A549 treated with dexamethasone at 1 μM for 4 hours (cell line): ENCODE data around the gene GTF3C4. TPM values are rescaled to one million over a fixed set of nuclear protein-coding genes. Genes with fewer than 3 reads are reported as not detected.

ENCODE experiments used
- total RNA-seq: library from RNA; stranded (reverse); fragments of 200-300 nt; extraction: Qiagen RNA extraction; gene quantifications from 5 replicates; pipeline ENCODE4 v1.2.3, GENCODE V29; 2022

Gene GTF3C4
- 15.6 to 21.3 TPM (median 19.4 TPM) in 5 replicates for total RNA-seq

GRCh38 chr9:132670457-132671391 lies at the start of gene GTF3C4:
GTF3C4 (plus strand) TSS chr9:132670464; CDS start chr9:132670599, 135 bp downstream.

GRCh38 chr9:132669698-132670456 lies 387 bp upstream of the GTF3C4 start, which contains the start of gene DDX31:
DDX31 (minus strand) TSS chr9:132669983; CDS start chr9:132669934, 49 bp downstream.

Other genes with a start within 250 kb of the GTF3C4 start
- not detected in 5 replicates for gene BARHL1, start 87.9 kb upstream of the GTF3C4 start, total RNA-seq
- 22.7 to 27.3 TPM (median 25.5 TPM) in 5 replicates for gene DDX31, start 481 bp upstream of the GTF3C4 start, total RNA-seq
- gene AK8, start 207.8 kb downstream of the GTF3C4 start, total RNA-seq: 0.89 to 1.5 TPM (median 1.1 TPM) in 5 replicates
- gene SPACA9, start 208.4 kb downstream of the GTF3C4 start, total RNA-seq: 4.2 to 6.0 TPM (median 4.8 TPM) in 5 replicates